ENCODE results near the gene GPR83. TPM values are rescaled to one million over a fixed set of nuclear protein-coding genes. Genes with fewer than 3 reads are reported as not detected.
"Not testable (repeated sequence)": the region's sequence is repeated elsewhere in the genome, so short reads cannot be mapped to it uniquely, and the experiment has no call there.

Gene GPR83
- total and polyA plus RNA-seq, 2 donors from 2014 or later, result 0.28 TPM; not detected in 1

- intact Hi-C loops (cut with DNase I), result no loop called here
- Histone ChIP-seq H3K27me3 (ENCODE audit: control insufficient read depth, insufficient read depth, low read length) (no peaks in the 10 kb centered on the region), H3K36me3 (ENCODE audit: control insufficient read depth in 2 of 3, insufficient read depth in 3 of 3, low read length in 3 of 3) (no peaks in the 10 kb centered on the region), H3K27ac (ENCODE audit: low read depth in 2 of 2, low read length in 2 of 2) (no peak overlapping the region), H3K4me1 (ENCODE audit: control insufficient read depth in 2 of 3, insufficient read depth in 2 of 3, low read depth in 1 of 3, low read length in 3 of 3) (no peaks in the 10 kb centered on the region), H3K4me3 (ENCODE audit: low read length in 3 of 3) (no peak overlapping the region), H3K9me3 (ENCODE audit: control insufficient read depth in 2 of 3, insufficient read depth in 1 of 3, low read length in 3 of 3) (no peaks in the 10 kb centered on the region), H3K9ac (ENCODE audit: low read length in 3 of 3) (no peak overlapping the region)
- FAIRE-seq (no peak), DNase-seq (no peak)
- TF ChIP-seq CTCF (IDR thresholded peaks at IDR 0.05; ENCODE audit: borderline replicate concordance, extremely low read depth, insufficient read depth), result no peak
These were observed 24.4 kb downstream of the GPR83 start for GRCh38 chr11:94376841-94377240.

GRCh38 chr11:94370576-94370975, 30.6 kb downstream of the GPR83 start:
- intact Hi-C loops (cut with DNase I); FAIRE-seq; H3K36me3 ChIP-seq (ENCODE audit: control insufficient read depth in 2 of 3, insufficient read depth in 3 of 3, low read length in 3 of 3); H3K4me3 ChIP-seq (ENCODE audit: low read length in 3 of 3); H3K9me3 ChIP-seq (ENCODE audit: control insufficient read depth in 2 of 3, insufficient read depth in 1 of 3, low read length in 3 of 3); H3K27ac ChIP-seq (ENCODE audit: low read depth in 2 of 2, low read length in 2 of 2); H3K9ac ChIP-seq (ENCODE audit: low read length in 3 of 3); DNase-seq; H3K4me1 ChIP-seq (ENCODE audit: control insufficient read depth in 2 of 3, insufficient read depth in 2 of 3, low read depth in 1 of 3, low read length in 3 of 3); H3K27me3 ChIP-seq (ENCODE audit: control insufficient read depth, insufficient read depth, low read length): not testable (repeated sequence)

GRCh38 chr11:94350850-94351563, 50.2 kb downstream of the GPR83 start:
- H3K27ac ChIP-seq (ENCODE audit: low read depth in 2 of 2, low read length in 2 of 2); intact Hi-C loops (cut with DNase I); H3K9ac ChIP-seq (ENCODE audit: low read length in 3 of 3); H3K4me1 ChIP-seq (ENCODE audit: control insufficient read depth in 2 of 3, insufficient read depth in 2 of 3, low read depth in 1 of 3, low read length in 3 of 3); FAIRE-seq; H3K27me3 ChIP-seq (ENCODE audit: control insufficient read depth, insufficient read depth, low read length); H3K36me3 ChIP-seq (ENCODE audit: control insufficient read depth in 2 of 3, insufficient read depth in 3 of 3, low read length in 3 of 3); H3K4me3 ChIP-seq (ENCODE audit: low read length in 3 of 3); DNase-seq; H3K9me3 ChIP-seq (ENCODE audit: control insufficient read depth in 2 of 3, insufficient read depth in 1 of 3, low read length in 3 of 3): not testable (repeated sequence)

- FAIRE-seq; H3K27ac ChIP-seq (ENCODE audit: low read depth in 2 of 2, low read length in 2 of 2); H3K4me1 ChIP-seq (ENCODE audit: control insufficient read depth in 2 of 3, insufficient read depth in 2 of 3, low read depth in 1 of 3, low read length in 3 of 3); H3K27me3 ChIP-seq (ENCODE audit: control insufficient read depth, insufficient read depth, low read length); intact Hi-C loops (cut with DNase I); H3K36me3 ChIP-seq (ENCODE audit: control insufficient read depth in 2 of 3, insufficient read depth in 3 of 3, low read length in 3 of 3); DNase-seq; H3K4me3 ChIP-seq (ENCODE audit: low read length in 3 of 3); H3K9ac ChIP-seq (ENCODE audit: low read length in 3 of 3); H3K9me3 ChIP-seq (ENCODE audit: control insufficient read depth in 2 of 3, insufficient read depth in 1 of 3, low read length in 3 of 3): not testable (repeated sequence)
These were observed 54.9 kb downstream of the GPR83 start for GRCh38 chr11:94346311-94346710.

- DNase-seq (no peak), FAIRE-seq (no peak)
- no peaks in the 10 kb centered on the region for H3K9me3 ChIP-seq (ENCODE audit: control insufficient read depth in 2 of 3, insufficient read depth in 1 of 3, low read length in 3 of 3)
- no peaks in the 10 kb centered on the region for H3K27me3 ChIP-seq (ENCODE audit: control insufficient read depth, insufficient read depth, low read length)
- intact Hi-C loops (cut with DNase I), result no loop called here
- H3K9ac ChIP-seq (ENCODE audit: low read length in 3 of 3), result no peak overlapping the region
- H3K36me3 ChIP-seq (ENCODE audit: control insufficient read depth in 2 of 3, insufficient read depth in 3 of 3, low read length in 3 of 3), result no peaks in the 10 kb centered on the region
- no peak for TF ChIP-seq CTCF (IDR thresholded peaks at IDR 0.05; ENCODE audit: borderline replicate concordance, extremely low read depth, insufficient read depth)
- no peak overlapping the region for H3K4me3 ChIP-seq (ENCODE audit: low read length in 3 of 3)
- no peak overlapping the region for H3K27ac ChIP-seq (ENCODE audit: low read depth in 2 of 2, low read length in 2 of 2)
- no peaks in the 10 kb centered on the region for H3K4me1 ChIP-seq (ENCODE audit: control insufficient read depth in 2 of 3, insufficient read depth in 2 of 3, low read depth in 1 of 3, low read length in 3 of 3)
These were observed 57.7 kb downstream of the GPR83 start for GRCh38 chr11:94343495-94343894.
